OCI-M2 (cell line): ENCODE results near the gene STIP1.

Experiments used
- DNase-seq: peaks from one replicate; lab custom pipeline; 2025; ENCODE audit not compliant: unreplicated experiment; lab: John Stamatoyannopoulos, UW

The STIP1 gene

DNA sequence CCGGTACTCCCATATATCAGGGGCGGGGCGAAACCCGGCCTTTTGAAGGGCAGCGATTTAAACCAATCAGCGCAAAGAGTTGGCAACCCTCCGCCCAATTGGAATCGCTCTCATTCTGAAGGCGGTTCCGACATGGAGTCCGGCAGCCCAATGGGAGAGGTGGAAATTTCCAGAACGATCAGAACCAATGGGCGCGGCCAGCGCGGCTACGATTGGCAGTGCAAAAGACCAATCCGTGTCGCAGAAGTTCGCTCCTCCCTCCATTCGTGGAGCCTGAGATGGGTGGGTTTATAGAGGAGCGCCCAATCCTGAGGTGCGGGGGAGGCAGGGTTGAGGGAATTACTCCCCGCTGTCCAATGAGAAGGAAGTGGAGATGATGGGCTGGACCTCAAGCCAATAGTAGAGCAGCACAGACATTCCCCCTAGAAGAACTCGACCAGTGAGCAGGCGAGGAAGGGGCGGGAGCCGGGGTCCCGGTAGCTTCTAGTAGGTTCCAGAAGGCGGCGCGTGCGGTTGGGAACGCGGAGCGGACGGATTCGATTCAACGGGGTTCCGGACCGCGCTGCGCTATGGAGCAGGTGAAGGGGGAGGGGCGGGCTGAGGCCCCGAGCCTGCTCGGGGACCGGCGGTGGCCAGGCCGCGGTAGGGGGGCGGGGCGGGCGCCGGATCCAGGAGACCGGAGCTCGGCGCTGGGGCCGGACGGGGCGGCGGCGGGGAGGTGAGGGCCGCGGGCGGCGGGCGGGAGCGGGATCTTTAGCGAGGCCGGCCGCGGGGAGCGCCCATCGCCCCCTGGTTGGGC is at the start of gene STIP1:
TSS of gene STIP1 (plus strand) at position 479 of the 799 bp plus-strand sequence. CDS start at position 570, 91 bp downstream.
- DNase-seq: peak; percentile 94

DNA sequence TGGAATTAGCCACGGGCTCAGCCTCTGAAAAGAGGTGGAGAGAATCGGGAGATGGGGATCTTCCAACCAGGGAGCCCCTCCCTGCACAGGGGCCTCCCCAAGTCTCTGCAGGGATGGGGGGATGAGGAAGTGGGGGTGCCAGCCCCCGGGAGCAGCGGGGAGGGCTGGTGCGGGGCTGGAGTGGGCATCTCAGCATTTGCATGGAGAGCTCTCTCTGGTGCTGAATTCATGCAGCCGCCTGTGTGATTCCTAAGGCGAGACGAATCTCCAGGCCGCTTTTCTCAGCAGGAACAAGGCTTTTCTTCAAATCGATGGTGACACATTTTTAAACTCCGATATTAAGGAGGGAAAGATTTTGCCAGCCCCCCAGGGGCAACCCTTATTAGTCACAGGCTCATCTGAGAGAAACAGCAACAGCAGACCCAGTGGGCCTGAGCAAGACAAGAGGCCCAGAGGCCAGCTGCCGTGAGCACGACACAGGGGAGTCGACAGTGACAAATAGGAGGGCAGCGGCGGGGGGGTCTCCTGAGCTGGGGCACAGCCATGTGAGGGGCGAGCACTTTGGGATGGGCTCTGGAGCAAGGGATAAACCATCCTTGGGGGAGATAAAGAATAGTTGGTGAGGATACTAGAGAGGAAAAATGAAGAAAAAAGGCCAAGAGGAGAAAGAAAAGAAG is 49.1 kb upstream of the STIP1 start:
- no peak for DNase-seq

DNA sequence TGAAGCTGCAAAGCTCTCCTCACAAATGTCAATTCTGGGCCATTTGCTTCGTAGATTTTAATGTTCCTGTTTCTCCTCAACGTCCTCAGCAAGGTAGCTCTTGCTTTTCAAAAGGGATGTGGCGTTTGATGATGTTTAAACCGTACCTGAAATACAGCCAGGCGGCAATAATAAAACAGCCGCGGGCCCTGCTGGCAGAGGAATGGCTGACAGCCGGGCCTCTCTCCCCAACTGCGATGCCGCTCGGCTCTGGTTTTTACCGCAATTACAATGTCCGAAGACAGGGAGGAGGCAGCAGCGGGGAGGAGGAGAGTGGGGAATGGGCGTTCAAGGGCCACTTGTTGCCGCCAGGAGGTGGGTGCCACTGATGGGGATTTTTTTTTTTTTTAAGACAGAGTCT is 47.6 kb upstream of the STIP1 start:
- DNase-seq: no peak

DNA sequence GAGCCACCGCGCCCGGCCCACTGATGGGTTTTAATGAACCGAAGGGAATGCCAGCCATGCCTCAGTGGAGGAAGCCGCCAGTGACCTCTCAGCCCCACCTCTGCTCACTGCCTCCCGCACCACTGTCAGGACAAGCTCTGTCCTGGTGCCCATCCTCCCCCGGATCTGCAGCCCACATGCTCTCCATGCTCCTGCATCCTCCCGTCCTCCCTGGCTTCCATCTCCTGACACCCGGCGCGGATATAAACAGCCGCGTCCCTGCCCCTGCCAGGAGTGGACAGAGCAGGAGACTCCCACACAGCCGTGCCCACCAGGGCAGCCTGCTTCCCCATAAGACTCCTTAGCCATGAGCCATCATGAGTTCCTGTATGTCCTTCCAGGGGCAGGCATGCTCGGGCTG is 46.9 kb upstream of the STIP1 start:
- no peak for DNase-seq

DNA sequence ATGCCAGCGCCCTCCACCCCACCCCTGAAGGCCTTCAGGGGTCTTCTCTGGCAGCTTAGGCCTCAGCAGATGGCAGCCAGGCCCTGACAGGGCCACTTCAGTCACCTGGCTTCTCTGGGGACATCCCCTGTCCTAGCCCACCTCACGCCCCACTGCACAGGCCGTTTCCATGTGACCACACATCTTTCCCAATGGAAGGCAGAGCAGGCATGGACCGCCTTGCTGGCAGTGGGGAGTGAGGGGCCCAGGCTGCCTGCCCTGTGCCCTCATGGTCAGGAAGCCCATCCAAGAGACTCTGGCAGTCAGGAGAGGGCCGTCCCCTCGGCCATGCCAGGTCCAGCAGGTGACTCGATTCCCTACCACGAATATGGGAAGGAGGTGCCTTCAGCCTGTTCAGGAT is 45.9 kb upstream of the STIP1 start:
- DNase-seq: no peak

DNA sequence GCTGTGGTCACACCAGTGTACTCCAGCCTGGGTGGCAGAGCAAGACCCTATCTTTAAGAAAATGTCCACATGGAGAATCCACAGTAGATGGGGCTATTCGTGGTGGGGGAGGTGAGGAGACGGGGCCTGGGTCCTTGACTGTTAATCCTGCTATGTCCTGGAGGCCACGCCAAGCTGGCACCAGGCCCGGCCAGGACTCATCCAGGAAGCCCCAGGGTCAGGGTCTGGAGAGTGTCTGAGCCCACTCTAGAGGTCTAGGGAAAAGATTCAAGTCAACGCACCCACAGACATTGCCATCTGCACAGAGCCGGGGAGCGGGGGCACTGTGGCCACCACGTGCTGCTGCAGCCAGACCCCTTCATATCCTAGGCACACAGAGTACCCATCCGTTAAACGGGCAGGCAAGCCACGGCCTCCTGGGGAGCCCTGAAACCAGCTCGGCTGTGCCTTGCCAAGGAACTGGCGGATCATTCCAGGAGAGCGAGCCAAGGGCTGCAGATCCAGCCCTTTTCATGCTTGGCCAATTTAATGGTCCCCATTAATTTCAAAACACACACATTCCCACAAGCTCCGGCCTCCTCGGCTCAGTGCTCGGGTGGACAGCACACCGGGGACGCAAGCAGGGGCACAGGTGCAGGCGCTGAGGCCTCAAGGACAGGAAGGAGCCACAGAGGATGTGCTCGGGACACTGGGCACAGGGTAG is 44.7 kb upstream of the STIP1 start:
- no peak for DNase-seq

DNA sequence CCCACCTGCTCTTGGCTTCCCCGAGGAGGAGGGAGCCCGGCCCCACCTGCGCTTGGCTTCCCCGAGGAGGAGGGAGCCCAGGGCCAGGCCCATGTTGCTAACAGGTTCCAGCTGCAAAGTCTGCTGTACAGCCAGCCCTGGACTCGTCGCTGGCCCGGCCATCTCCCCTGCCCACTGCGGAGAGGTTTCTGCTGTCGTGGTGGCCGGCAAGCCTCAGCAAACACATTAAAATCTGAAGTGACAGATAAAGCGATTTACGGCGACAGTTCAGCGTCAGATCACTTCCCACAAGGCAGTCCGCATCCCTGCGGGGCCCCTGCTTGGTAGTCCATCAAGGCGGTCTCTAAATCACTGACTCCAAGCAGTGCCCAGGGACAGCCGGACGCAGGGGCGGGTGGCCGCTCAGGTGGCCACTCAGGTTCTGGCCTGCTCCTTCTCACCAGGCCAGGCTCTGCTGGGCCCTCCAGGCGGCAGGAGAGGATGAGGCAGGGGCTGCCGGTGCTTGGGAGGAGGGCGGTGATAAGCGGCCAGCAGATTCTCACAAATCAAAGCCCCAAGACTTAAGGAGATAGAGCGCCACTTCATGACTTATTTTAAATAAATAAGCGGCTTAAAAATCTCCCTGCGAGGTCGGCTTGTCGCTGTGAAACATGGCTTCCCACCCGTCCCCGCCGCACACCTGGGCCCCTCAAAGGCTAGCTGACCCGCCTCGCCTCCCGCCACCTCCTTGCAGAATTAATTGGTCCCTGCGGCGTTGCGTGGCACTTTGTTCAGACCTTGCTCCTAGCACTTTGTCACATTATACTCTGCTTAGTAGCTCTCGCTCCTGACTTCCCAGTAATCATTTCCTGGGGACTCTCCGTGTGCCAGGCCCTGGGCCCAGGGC is 41.1 kb upstream of the STIP1 start:
- DNase-seq: no peak

DNA sequence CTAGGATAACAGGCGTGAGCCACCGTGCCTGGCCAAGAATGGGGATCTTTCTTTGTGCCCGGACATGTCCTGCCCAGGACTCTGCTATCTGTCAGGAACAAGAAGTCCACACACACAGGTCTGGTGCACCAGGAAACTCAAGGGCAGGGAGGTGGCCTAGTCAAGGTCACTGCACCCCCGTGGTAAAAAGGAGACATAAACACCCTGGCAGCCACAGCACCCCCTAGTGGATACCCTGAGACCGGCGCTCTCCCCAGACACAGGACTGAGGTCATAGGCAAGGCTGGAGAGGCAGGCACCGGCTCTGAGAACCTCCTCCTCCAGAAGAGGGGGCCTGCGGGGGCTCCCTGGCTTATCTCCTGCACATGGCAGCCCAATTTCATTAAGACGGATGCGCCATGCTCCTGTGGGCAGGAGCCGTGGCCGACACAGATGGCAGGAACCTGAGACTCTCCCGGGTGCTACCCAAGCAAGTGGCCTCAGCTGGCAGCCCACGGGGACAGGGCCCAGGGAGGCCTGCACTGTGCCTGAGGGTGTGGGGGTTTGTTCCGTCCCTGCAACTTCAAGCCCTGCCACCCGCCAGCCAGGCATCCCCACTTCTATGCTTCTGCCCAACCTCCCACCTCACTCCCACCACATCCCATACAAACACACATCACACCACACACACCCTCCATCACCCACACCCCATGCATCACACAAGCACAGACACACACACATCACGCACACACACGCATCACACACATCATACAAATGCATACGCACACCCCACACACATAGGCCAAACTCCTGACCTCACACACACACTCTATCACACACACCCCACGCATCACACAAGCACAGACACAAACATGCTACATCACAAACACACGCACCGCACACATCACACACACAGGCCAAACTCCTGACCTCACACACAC is 39.7 kb upstream of the STIP1 start:
- no peak for DNase-seq

DNA sequence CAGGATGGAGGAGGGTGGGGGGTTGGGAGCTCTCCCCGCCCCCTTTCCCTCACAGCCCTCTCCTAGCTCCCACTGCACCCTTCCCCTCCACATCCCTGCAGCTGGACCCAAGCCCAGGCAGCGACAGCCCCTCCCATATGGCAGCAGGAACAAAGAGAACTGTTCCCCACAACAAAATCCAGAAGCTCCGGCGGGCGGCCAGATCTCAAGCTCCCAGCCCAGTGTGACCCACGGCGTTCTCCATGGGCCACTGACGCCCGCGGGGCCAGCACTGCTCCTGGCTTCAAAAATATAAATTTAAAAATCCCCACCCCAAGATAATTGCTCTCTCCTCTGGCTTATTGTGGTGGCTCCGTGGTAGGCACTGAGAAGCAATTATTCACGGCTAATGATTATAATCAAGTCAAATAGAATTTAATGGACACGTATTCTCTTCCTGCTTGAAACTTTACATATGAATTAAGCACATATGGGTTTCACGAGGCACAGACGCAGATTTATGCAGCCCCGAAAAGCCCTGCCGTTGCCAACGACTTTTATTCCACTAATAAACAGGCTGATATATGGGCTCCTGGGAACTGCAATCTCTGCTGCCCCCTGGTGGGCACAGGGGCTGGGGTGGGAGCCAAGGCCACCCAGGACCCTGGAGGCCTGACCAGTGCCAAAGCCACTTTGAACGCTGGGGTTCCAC is 37.6 kb upstream of the STIP1 start:
- DNase-seq: no peak

DNA sequence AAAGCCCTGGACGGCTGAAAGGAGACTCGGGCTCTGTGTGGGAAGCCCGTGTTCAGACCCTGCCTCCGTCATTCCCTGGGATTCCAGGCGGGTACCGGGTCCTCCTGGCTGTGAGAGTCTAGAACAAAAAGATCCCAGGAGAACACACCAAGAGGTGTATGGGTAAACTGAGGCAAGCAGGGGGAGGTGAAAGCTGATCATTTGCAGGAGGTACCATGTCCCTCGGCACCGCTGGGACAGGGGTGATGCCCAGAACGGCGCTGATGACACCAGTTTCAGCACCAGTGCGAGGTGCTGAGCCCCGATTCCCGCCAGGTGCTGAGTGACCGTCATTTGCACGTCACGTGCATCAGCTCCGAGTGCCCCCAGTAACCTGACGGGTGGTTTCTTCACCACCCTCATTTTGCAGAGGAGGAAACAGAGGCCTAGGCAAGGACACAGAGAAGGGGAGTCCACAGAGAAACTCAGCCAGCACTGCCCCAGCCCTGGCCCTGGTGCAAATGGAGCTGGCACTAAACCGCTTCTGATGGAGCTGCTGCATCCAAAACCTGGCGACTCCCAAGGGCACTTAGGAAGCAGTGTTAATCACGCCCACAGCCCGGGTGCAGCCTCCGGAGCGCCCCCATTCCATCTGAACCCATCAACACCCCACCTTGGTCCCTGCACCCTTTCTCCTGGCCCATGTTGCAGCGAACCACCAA is 36.9 kb upstream of the STIP1 start:
- no peak for DNase-seq

DNA sequence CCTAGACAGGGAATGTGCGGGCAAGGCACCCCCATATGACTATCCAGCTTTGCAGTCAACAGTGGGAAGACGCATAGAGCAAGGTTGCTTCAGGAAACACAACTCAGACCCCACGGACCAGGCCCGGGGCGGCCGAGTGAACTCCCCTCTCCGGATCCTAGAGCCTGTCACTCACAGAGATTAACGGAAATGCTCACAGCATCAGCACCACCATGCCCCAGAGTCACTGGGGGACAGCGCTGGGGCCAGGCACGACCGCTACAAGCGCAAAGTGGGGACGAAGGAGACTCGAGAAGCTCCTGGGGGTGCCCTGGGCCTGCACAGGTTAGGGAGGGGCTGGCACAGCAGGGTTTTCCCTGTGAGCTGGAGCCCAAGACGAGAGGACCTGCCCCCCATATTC is 35.9 kb upstream of the STIP1 start:
- no peak for DNase-seq

DNA sequence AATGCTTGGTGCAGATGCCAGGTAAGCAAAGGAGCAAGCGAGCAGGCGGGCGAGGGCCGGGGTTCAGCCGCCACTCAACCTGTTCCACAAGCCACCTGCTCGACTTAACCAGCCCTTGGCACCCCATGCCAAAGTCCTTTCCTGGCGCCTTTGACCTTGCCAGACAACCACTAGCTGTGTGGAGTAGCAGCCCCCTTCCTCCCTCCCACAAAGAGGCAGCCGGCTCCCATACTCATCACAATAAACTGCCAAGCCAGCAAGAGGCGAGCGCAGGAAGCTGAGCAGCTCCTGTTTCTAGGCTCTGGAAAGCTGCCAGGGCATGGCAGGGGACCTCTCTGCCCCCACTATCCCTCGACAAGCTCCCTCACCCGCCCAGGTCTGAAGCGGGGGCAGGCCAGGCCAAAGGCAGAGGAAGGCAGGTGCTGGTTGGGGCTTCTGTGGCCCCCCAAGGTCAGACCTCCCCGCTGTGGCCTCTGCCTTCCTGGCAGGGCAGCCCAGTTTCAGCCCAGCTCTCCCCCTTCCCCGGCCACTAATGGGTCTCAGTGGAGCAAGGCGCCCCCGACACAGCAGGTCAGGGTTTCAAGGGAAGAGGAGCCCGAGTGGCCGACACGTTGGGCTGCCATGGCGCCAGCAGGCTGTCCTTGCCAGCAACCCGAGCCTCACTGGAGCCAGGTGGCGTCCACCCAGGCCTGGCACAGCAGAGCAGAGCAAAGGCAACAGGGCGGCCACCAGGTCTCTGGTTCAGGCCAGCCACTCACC is 35.3 kb upstream of the STIP1 start:
- no peak for DNase-seq

DNA sequence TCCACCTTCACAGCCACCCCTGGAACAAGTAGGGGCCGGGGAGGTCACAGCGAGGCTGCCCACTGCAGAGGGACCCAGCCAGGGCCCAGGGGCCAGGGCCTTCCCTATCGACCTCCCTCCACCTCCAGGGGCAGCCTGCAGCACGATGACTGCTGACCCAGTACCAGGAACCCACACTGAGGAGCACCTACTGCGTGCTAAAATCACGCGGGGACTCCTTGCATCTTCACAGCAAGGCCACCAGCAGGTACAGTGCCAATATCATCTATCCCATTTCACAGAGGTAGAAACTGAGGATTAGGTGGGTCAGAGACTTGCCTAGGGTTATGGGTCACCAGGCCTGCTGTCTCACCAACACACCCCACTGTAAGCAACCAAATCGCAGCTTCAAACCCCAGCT is 34.6 kb upstream of the STIP1 start:
- DNase-seq: no peak

DNA sequence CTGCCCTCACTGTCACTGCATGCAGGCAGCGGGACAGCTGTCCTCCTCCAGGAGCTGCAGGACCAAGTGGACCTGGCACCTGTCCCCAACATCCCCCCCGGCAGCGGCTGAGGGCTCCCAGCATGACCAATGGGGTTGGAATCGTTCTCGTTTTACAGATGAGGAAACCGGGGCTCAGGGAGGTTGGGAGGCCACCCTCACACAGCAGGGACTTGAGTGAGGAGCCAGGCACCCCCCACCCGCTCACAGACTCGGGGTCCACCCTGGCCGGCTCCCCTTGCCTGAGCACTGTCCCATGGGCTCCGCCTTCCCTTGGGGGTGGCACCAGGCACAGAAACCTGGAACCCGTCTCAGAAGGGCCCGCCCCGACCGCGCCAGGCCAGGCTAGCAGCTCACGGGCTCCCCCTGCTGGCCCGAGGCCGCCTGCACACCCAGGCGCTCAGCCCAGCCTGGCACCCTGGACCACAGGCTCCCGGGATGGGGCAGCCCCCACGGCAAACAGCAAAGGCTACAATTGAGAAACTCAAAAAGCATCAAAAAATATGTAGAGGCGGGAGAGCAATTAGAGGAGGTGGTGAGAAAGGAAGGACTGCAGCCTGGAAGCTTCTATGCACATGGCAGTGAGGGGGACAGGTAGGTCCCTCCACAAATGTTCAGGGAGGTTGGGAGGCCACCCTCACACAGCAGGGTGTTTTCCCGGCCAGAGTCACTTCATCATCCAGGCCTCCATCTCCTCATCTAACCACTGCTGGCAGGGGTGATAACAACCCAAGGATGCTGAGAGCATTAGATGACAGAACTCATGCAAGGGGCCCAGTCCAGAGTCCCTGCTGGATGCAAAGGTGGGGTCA is 32.9 kb upstream of the STIP1 start:
- no peak for DNase-seq

DNA sequence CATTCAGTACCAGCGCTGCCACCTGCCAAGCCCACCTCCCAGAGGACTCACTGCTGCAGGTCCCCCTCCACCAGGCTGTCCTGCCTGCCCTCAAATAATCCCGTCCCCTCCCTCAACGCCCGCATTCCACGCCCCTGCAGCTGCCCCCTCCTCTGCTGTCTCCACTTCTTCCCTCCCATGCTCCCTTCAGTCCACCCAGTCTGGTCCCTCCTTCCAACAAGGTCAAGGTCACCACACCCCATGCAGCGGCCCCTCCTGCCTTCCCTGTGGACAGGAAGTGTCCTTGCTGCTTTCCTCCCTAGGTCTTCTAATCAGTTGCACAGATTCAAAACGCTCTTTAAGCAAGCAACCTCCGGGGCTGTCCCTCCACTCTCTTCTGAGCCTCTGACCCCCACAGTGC is 32.2 kb upstream of the STIP1 start:
- DNase-seq: no peak

DNA sequence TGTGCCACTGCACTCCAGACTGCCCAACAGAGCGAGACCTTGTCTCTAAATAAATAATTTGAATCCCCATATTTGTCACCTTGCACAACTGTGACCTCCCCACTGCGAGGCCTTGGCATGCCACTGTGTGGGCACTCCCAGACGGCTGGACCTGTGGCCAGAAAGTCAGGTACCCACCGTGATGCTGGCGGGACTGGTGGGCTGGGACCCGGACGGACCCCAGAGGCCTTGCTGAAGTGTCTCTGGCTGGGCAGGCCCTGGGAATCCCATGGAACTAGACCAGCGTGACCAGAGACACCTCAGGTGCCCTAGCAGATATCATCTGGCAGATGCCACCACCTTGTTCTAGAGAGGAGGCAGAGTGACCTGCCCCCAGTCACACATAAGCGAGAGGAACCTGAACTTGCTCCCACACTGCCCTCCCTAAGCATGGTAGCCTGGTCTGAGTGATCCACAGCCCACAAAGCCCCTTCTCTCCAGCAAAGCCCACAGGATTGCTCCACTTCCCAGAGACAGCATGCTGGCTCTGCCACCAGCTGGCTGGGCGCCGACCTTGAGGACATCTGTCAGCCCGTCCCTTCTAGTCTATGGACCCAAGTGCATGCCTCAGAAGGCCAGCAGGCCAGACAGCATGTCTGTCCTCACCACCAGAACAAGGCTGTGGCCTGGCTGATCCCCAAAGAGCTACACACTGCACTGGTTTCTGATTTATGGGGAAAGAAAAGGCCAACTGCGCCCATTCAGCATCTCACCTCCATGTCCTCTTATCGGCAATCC is 29.5 kb upstream of the STIP1 start:
- DNase-seq: no peak
